ENCODE data around the gene ASIC4.

Gene ASIC4

GRCh38 chr2:219538504-219538951, 24.2 kb downstream of the ASIC4 start:
- H3K4me2 ChIP-seq (ENCODE audit: low read length) = no peak overlapping the region
- H3K36me3 ChIP-seq (ENCODE audit: control insufficient read depth, low read length) = peaks cover 25% of the 10 kb centered on the region
- peaks cover 14% of the 10 kb centered on the region for H3K4me1 ChIP-seq (ENCODE audit: control insufficient read depth, low read length)
- H3F3A ChIP-seq (ENCODE audit: control insufficient read depth, insufficient read depth) = no peaks in the 10 kb centered on the region
- TF ChIP-seq EZH2phosphoT487 (IDR thresholded peaks at IDR 0.05; ENCODE audit: borderline replicate concordance, low read length) (no peak), CTCF (IDR thresholded peaks at IDR 0.05; ENCODE audit: low read depth, low read length, poor library complexity, severe bottlenecking) (no peak)
- H3K27me3 ChIP-seq (ENCODE audit: control insufficient read depth, low read length) = no peaks in the 10 kb centered on the region
- H3K9me3 ChIP-seq (ENCODE audit: control insufficient read depth, insufficient read depth, low read length) = no peaks in the 10 kb centered on the region
- peaks cover 6% of the 10 kb centered on the region for H4K20me1 ChIP-seq (ENCODE audit: control insufficient read depth, insufficient read depth, low read depth, low read length)
- H3K4me3 ChIP-seq (ENCODE audit: low read length) = no peak overlapping the region
- H3K27ac ChIP-seq (ENCODE audit: low read depth, low read length) = no peak overlapping the region
- no peaks in the 10 kb centered on the region for H3K9me2 ChIP-seq (replicated peaks; ENCODE audit: control insufficient read depth, low read length)
- peaks cover 8% of the 10 kb centered on the region for H3K79me2 ChIP-seq (ENCODE audit: control insufficient read depth, low read length)

GRCh38 chr2:219538956-219539788, 24.9 kb downstream of the ASIC4 start:
- no peaks in the 10 kb centered on the region for H3K9me3 ChIP-seq (ENCODE audit: control insufficient read depth, insufficient read depth, low read length)
- peaks cover 25% of the 10 kb centered on the region for H3K36me3 ChIP-seq (ENCODE audit: control insufficient read depth, low read length)
- H3K4me1 ChIP-seq (ENCODE audit: control insufficient read depth, low read length) = peaks cover 16% of the 10 kb centered on the region
- TF ChIP-seq CTCF (IDR thresholded peaks at IDR 0.05; ENCODE audit: low read depth, low read length, poor library complexity, severe bottlenecking) (no peak), EZH2phosphoT487 (IDR thresholded peaks at IDR 0.05; ENCODE audit: borderline replicate concordance, low read length) (no peak)
- H3K79me2 ChIP-seq (ENCODE audit: control insufficient read depth, low read length) = peaks cover 8% of the 10 kb centered on the region
- H3K27ac ChIP-seq (ENCODE audit: low read depth, low read length) = no peak overlapping the region
- no peak overlapping the region for H3K4me3 ChIP-seq (ENCODE audit: low read length)
- peaks cover 6% of the 10 kb centered on the region for H4K20me1 ChIP-seq (ENCODE audit: control insufficient read depth, insufficient read depth, low read depth, low read length)
- no peak overlapping the region for H3K4me2 ChIP-seq (ENCODE audit: low read length)
- H3K9me2 ChIP-seq (replicated peaks; ENCODE audit: control insufficient read depth, low read length) = no peaks in the 10 kb centered on the region
- H3K27me3 ChIP-seq (ENCODE audit: control insufficient read depth, low read length) = peaks cover under 1% of the 10 kb centered on the region; the same call in 1 of the 2 replicates
- no peaks in the 10 kb centered on the region for H3F3A ChIP-seq (ENCODE audit: control insufficient read depth, insufficient read depth)

- Histone ChIP-seq H3K79me2 (ENCODE audit: control insufficient read depth, low read length) (peaks cover 8% of the 10 kb centered on the region), H3K9me3 (ENCODE audit: control insufficient read depth, insufficient read depth, low read length) (no peaks in the 10 kb centered on the region), H3K9me2 (replicated peaks; ENCODE audit: control insufficient read depth, low read length) (no peaks in the 10 kb centered on the region), H3K27me3 (ENCODE audit: control insufficient read depth, low read length) (peaks cover 8% of the 10 kb centered on the region; the same call in 1 of the 2 replicates), H3K27ac (ENCODE audit: low read depth, low read length) (no peak overlapping the region), H3K36me3 (ENCODE audit: control insufficient read depth, low read length) (peaks cover 25% of the 10 kb centered on the region), H3K4me3 (ENCODE audit: low read length) (no peak overlapping the region), H4K20me1 (ENCODE audit: control insufficient read depth, insufficient read depth, low read depth, low read length) (peaks cover 6% of the 10 kb centered on the region), H3K4me2 (ENCODE audit: low read length) (no peak overlapping the region), H3F3A (ENCODE audit: control insufficient read depth, insufficient read depth) (no peaks in the 10 kb centered on the region), H3K4me1 (ENCODE audit: control insufficient read depth, low read length) (peaks cover 22% of the 10 kb centered on the region)
- TF ChIP-seq EZH2phosphoT487 (IDR thresholded peaks at IDR 0.05; ENCODE audit: borderline replicate concordance, low read length) (no peak), CTCF (IDR thresholded peaks at IDR 0.05; ENCODE audit: low read depth, low read length, poor library complexity, severe bottlenecking) (no peak)
Measured at GRCh38 chr2:219539926-219540678, 25.8 kb downstream of the ASIC4 start.

Measured in DOHH2 (cell line).